Measurements from ENCODE around the gene RALY. TPM values are rescaled to one million over a fixed set of nuclear protein-coding genes. Genes with fewer than 3 reads are reported as not detected.
"Not testable (repeated sequence)": the region's sequence is repeated elsewhere in the genome, so short reads cannot be mapped to it uniquely, and the experiment has no call there.

The RALY gene
- total RNA-seq, 1 donor: 67.4 TPM

DNA sequence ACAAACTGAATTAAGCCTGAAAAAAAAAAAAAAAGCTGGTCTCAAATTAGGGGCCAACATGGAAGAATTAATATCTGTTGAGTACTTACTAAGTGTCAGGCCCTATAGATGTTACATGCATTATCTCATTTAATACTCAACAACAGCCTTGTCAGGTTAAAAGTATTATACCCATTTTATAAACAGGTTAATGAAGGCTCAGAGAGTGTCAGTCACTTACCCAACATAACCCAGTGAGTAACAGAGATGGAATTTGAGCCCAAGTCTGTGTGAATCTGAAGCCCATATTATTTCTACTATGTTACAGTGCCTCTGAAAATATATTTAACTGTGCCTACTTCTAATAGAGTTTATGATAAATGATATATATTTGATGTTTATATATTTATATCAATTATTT, 129.6 kb downstream of the RALY start:
- no peak for DNase-seq (ENCODE audit: low read depth)
- H3K4me3 ChIP-seq (ENCODE audit: low read depth, low read length): no peak overlapping the region
- TF ChIP-seq, protein P1, sequence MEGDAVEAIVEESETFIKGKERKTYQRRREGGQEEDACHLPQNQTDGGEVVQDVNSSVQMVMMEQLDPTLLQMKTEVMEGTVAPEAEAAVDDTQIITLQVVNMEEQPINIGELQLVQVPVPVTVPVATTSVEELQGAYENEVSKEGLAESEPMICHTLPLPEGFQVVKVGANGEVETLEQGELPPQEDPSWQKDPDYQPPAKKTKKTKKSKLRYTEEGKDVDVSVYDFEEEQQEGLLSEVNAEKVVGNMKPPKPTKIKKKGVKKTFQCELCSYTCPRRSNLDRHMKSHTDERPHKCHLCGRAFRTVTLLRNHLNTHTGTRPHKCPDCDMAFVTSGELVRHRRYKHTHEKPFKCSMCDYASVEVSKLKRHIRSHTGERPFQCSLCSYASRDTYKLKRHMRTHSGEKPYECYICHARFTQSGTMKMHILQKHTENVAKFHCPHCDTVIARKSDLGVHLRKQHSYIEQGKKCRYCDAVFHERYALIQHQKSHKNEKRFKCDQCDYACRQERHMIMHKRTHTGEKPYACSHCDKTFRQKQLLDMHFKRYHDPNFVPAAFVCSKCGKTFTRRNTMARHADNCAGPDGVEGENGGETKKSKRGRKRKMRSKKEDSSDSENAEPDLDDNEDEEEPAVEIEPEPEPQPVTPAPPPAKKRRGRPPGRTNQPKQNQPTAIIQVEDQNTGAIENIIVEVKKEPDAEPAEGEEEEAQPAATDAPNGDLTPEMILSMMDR (IDR thresholded peaks at IDR 0.05; ENCODE audit: insufficient read depth, low read length): no peak

DNA sequence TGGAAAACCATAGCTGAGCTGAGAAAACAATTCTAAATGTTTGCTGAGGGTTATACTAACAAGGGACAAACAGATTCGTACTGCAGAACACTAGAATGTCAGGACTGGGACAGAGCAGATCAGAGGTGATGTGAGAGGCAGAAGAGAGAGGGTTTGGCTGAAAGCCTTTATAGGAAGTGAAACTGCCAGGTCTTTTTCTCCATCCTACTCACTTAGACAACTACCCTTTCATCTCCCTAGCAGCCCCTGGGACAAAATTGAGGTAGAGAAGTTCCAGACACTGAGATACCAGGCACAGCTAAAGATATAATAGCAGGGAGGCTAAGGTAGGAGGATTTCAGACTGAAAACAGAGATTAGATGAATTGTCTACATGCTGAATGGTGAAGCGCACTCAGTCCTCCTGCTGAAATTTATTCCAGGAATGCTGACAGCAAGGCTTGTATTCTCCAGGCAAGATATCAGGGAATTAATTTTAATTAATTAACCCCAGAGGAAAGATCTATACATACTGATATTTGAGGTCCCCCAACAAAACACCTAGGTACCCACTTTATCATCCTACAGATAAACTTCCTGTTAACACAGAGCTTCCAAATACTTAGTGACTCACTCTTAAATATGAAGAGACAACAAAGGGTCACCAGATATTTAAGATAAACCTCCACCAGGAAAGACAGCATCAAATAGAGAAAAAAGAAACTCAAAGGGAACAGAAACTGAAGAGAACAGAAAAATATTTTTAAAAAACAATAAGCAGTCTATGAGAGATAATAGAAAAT, 130.9 kb downstream of the RALY start:
- TF ChIP-seq, protein P1 (IDR thresholded peaks at IDR 0.05; ENCODE audit: insufficient read depth, low read length): no peak
- no peak overlapping the region for H3K4me3 ChIP-seq (ENCODE audit: low read depth, low read length)
- DNase-seq (ENCODE audit: low read depth): no peak

DNA sequence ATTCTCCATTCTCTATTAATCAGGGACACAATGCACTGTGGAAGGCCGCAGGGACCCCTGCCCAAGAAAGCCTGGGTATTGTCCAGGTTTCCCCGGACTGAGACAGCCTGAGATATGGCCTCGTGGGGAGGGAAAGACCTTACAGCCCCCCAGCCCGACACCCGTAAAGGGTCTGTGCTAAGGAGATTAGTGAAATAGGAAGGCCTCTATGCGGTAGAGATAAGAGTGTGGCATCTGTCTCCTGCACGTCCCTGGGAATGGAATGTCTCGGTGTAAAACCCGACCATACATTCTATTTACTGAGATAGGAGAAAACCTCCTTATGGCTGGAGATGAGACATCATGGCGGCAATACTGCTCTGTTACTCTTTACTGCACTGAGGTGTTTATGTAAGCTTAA, 134.1 kb downstream of the RALY start:
- H3K4me3 ChIP-seq (ENCODE audit: low read depth, low read length): no peak overlapping the region
- DNase-seq (ENCODE audit: low read depth): no peak
- TF ChIP-seq, protein P1 (IDR thresholded peaks at IDR 0.05; ENCODE audit: insufficient read depth, low read length): no peak

DNA sequence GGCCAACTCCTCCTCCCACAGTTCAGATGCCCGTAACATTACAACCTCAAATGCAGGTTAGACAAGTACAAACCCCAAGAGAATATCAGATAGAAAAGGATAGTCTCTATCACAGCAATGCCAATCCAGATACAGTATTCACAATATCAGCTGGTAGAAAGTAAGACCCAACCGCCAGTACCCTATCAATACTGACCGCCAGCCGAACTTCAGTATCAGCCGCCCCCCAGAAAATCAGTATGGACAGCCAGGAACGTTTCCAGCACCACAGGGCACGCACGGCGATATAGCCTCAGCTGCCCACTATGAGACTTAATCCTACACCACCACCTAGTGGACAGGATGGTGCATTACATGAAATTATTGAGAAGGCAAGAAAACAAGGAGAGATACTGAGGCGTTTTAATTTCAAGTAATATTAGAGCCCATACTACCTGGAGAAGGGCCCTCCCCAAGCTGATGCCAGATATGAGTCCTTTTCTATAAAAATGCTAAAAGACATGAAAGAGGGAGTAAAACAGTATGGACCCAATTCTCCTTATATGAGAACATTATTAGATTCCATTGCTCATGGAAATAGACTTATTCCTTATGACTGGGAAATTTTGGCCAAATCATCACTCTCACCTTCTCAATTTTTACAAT, 135.9 kb downstream of the RALY start:
- peak; percentile 85 for DNase-seq (ENCODE audit: low read depth)
- H3K4me3 ChIP-seq (ENCODE audit: low read depth, low read length): no peak overlapping the region
- TF ChIP-seq, protein P1 (IDR thresholded peaks at IDR 0.05; ENCODE audit: insufficient read depth, low read length): peak; percentile 80

DNA sequence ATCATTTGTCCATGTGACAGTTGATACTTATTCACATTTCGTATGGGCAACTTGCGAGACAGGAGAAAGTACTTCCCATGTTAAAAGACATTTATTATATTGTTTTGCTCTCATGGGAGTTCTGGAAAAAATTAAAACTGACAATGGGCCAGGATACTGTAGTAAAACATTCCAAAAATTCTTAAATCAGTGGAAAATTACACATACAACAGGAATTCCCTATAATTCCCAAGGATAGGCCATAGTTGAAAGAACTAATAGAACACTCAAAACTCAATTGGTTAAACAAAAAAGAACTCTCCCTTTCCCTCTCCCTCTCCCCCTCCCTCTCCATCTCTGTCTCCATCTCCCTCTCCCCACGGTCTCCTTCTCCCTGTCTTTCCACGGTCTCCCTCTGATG, 137.8 kb downstream of the RALY start:
- no peak overlapping the region for H3K4me3 ChIP-seq (ENCODE audit: low read depth, low read length)
- peak; percentile 64 for DNase-seq (ENCODE audit: low read depth)
- TF ChIP-seq, protein P1 (IDR thresholded peaks at IDR 0.05; ENCODE audit: insufficient read depth, low read length): no peak

DNA sequence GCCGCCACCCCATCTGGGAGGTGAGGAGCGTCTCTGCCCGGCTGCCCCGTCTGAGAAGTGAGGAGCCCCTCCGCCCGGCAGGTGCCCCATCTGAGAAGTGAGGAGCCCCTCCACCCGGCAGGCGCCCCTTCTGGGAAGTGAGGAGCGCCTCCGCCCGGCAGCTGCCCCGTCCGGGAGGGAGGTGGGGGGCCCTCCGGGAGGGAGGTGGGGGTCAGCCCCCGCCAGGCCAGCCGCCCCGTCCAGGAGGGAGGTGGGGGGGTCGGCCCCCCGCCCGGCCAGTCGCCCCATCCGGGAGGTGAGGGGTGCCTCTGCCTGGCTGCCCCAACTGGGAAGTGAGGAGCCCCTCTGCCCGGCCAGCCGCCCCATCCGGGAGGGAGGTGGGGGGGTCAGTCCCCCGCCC, 138.8 kb downstream of the RALY start:
- not testable (repeated sequence) for DNase-seq (ENCODE audit: low read depth); H3K4me3 ChIP-seq (ENCODE audit: low read depth, low read length)

DNA sequence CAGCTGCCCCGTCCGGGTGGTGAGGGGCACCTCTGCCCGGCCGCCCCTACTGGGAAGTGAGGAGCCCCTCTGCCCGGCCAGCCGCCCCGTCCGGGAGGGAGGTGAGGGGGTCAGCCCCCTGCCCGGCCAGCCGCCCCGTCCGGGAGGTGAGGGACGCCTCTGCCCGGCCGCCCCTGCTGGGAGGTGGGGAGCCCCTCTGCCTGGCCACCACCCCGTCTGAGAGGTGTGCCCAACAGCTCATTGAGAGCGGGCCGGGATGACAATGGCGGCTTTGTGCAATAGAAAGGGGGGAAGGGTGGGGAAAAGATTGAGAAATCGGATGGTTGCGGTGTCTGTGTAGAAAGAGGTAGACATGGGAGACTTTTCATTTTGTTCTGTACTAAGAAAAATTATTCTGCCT, 139.2 kb downstream of the RALY start:
- not testable (repeated sequence) for DNase-seq (ENCODE audit: low read depth); H3K4me3 ChIP-seq (ENCODE audit: low read depth, low read length)

DNA sequence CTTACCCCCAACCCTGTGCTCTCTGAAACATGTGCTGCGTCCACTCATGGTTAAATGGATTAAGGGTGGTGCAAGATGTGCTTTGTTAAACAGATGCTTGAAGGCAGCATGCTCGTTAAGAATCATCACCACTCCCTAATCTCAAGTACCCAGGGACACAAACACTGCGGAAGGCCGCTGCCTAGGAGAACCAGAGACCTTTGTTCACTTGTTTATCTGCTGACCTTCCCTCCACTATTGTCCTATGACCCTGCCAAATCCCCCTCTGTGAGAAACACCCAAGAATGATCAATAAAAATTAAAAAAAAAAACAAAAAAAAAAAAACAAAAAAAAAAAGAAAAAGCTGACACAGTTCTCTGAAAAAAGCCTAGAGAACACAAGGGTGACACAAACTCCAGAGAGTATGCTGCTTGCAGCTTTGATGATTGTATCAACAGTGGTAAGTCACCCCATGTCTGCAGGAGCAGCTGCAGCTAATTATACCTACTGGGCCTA, 139.7 kb downstream of the RALY start:
- not testable (repeated sequence) for DNase-seq (ENCODE audit: low read depth); H3K4me3 ChIP-seq (ENCODE audit: low read depth, low read length)

Small RNA genes lying within 50 kb of the gene (small RNA-seq; reads per million reads assigned to genes)
- not detected for gene MIR4755

Other genes with a start within 250 kb of the RALY start
- 43.7 and 54.8 TPM in 2 replicates for gene CHMP4B, start 182.6 kb upstream of the RALY start, total RNA-seq (ENCODE audit: low replicate concordance)
- gene EIF2S2, start 118.3 kb downstream of the RALY start, total RNA-seq (ENCODE audit: low replicate concordance): 148 and 223 TPM in 2 replicates
- gene ASIP, start 247.5 kb downstream of the RALY start, total RNA-seq (ENCODE audit: low replicate concordance): not detected in 2 replicates

Measured in fibroblast of the aortic adventitia (primary cell).